HL-60 (cell line): ENCODE data around the gene TMEM132A.

ENCODE experiments used
- DNase-seq, 2 experiments: peaks; one replicate each; pipeline ENCODE4 v3.0.0-alpha.2; 2010 to 2020; ENCODE audit warnings: low read depth in 1 of 2, low spot score in 1 of 2
- H3K27ac ChIP-seq: fragments of 250-450 bp; sonication (Bioruptor Pico); replicated peaks from 2 replicates; pipeline ENCODE4 v1.5.1; 2020; ENCODE audit warnings: mild to moderate bottlenecking, moderate library complexity
- H3K27me3 ChIP-seq: fragments of 250-450 bp; sonication (Bioruptor Pico); 2 replicates; pipeline ENCODE4 v1.5.1; 2021; ENCODE audit warnings: mild to moderate bottlenecking, moderate library complexity; ENCODE audit not compliant: insufficient read depth, poor library complexity, severe bottlenecking
- H3K4me3 ChIP-seq: replicated peaks from 2 replicates; pipeline ENCODE4 v1.5.1; 2011; ENCODE audit warnings: mild to moderate bottlenecking, control low read depth, low read length; ENCODE audit not compliant: insufficient read depth
- GABPA ChIP-seq: IDR thresholded peaks from 2 replicates; pipeline ENCODE4 v1.6.1; 2012; ENCODE audit warnings: low read depth
- POLR2AphosphoS5 ChIP-seq: IDR thresholded peaks from 2 replicates; pipeline ENCODE4 v1.6.1; 2012; ENCODE audit warnings: low read depth
- SPI1 ChIP-seq: IDR thresholded peaks from 2 replicates; pipeline ENCODE4 v1.6.1; 2012; ENCODE audit warnings: low read depth, mild to moderate bottlenecking, borderline replicate concordance
- TF ChIP-seq, protein P1 (sequence below): IDR thresholded peaks from one replicate; pipeline ENCODE4 v1.5.1; 2011; ENCODE audit warnings: low read length, control low read depth, inconsistent platforms; ENCODE audit not compliant: insufficient read depth
- TF ChIP-seq, protein P2 (sequence below): IDR thresholded peaks from 2 replicates; pipeline ENCODE4 v1.6.1; 2012; ENCODE audit warnings: low read depth; ENCODE audit not compliant: insufficient replicate concordance

Gene TMEM132A

DNA sequence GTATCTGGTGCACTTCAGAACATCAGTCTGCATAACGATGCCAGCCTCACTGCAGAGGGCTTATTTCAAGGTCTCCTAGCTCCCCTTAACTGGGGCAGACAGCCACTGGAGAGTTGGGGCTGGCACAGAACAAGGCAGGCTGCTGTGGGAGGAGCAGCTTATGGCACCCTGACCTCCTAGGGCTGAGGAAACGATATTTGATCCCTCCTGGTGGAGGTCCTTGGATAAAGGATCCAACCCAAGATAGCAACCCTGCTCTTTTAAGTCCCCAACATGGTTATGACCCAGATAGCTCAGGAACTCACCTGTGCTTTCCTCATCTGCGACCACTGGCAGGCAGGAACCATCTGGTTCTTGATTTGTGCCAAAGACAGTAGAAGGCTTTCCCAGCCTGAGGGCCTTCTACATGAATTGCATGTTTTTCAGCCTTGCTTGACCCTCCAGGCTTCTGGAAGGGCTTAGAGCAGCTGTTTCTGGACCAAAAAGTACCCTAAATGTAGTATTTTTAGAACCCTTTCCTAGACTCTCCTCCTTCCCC is 7.5 kb upstream of the TMEM132A start:
- no peak for DNase-seq
- TF ChIP-seq, protein P1, sequence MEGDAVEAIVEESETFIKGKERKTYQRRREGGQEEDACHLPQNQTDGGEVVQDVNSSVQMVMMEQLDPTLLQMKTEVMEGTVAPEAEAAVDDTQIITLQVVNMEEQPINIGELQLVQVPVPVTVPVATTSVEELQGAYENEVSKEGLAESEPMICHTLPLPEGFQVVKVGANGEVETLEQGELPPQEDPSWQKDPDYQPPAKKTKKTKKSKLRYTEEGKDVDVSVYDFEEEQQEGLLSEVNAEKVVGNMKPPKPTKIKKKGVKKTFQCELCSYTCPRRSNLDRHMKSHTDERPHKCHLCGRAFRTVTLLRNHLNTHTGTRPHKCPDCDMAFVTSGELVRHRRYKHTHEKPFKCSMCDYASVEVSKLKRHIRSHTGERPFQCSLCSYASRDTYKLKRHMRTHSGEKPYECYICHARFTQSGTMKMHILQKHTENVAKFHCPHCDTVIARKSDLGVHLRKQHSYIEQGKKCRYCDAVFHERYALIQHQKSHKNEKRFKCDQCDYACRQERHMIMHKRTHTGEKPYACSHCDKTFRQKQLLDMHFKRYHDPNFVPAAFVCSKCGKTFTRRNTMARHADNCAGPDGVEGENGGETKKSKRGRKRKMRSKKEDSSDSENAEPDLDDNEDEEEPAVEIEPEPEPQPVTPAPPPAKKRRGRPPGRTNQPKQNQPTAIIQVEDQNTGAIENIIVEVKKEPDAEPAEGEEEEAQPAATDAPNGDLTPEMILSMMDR = no peak
- TF ChIP-seq GABPA (no peak), SPI1 (no peak), POLR2AphosphoS5 (no peak)
- TF ChIP-seq, protein P2, sequence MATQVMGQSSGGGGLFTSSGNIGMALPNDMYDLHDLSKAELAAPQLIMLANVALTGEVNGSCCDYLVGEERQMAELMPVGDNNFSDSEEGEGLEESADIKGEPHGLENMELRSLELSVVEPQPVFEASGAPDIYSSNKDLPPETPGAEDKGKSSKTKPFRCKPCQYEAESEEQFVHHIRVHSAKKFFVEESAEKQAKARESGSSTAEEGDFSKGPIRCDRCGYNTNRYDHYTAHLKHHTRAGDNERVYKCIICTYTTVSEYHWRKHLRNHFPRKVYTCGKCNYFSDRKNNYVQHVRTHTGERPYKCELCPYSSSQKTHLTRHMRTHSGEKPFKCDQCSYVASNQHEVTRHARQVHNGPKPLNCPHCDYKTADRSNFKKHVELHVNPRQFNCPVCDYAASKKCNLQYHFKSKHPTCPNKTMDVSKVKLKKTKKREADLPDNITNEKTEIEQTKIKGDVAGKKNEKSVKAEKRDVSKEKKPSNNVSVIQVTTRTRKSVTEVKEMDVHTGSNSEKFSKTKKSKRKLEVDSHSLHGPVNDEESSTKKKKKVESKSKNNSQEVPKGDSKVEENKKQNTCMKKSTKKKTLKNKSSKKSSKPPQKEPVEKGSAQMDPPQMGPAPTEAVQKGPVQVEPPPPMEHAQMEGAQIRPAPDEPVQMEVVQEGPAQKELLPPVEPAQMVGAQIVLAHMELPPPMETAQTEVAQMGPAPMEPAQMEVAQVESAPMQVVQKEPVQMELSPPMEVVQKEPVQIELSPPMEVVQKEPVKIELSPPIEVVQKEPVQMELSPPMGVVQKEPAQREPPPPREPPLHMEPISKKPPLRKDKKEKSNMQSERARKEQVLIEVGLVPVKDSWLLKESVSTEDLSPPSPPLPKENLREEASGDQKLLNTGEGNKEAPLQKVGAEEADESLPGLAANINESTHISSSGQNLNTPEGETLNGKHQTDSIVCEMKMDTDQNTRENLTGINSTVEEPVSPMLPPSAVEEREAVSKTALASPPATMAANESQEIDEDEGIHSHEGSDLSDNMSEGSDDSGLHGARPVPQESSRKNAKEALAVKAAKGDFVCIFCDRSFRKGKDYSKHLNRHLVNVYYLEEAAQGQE = no peak
- Histone ChIP-seq H3K4me3 (no peak overlapping the region), H3K27ac (no peak overlapping the region), H3K27me3 (no peaks in the 10 kb centered on the region)

DNA sequence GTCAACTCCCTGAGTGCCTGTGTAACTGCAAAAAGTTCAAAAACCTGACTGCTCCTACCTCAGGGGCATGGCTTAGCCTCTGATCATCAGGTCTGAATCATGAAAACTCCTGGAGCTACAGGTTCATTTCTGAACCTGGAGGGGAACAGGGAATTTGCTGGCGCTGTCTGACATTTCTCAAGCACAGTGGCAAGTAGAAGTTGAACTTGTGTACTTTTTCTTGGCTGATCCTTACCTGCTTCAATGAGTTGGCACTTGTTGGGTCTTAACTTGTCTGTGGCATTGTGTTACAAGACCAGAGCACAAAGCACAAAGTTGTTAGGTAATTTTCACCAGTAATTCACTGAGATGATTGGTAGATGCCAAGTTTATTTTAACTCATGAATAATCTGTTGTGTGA is 7.0 kb upstream of the TMEM132A start:
- no peak overlapping the region for H3K27ac ChIP-seq
- TF ChIP-seq SPI1 = no peak
- TF ChIP-seq, protein P2 = no peak
- TF ChIP-seq, protein P1 = no peak
- TF ChIP-seq GABPA = no peak
- no peak for TF ChIP-seq POLR2AphosphoS5
- no peak for DNase-seq
- no peaks in the 10 kb centered on the region for H3K27me3 ChIP-seq
- no peak overlapping the region for H3K4me3 ChIP-seq

DNA sequence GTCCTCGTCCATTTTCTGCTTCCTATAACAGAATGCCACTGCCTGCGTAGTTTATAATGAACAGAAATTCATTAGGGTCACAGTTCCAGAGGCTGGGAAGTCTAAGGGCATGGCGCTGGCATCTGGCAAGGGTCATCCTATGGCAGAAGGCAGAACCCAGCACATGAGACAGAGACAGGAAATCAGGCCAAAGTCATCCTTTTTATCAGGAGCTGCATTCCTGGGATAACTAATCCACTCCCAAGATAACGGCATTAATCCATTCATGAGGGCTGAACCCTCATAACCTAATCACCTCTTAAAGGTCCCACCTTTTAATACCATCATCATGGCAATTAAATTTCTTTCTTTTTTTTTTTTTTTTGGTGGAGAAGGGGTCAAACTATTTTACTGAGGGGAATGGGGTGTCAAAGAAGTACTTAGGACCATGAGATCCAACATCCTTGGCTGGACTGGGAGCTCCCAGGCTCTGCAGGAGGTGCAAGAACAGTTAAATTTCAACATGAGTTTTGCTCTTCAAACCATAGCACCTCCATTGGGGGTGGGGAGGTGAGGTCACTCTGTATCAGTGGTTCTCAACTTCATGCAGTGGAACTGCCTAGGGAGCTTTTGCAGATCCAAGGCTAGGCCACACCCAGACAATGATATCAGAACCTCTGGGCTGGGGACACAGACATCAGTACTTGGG is 5.9 kb upstream of the TMEM132A start:
- no peak overlapping the region for H3K27ac ChIP-seq
- no peaks in the 10 kb centered on the region for H3K27me3 ChIP-seq
- no peak for DNase-seq
- TF ChIP-seq POLR2AphosphoS5 (no peak), SPI1 (no peak), GABPA (no peak)
- TF ChIP-seq, protein P1 = no peak
- TF ChIP-seq, protein P2 = no peak
- no peak overlapping the region for H3K4me3 ChIP-seq
